HL-60 (cell line): ENCODE measurements around the gene ZNF697.

ENCODE experiments used
- CTCF ChIP-seq: IDR thresholded peaks from one replicate; pipeline ENCODE4 v1.5.1; 2011; ENCODE audit warnings: low read length, control low read depth, inconsistent platforms; ENCODE audit not compliant: insufficient read depth
- POLR2AphosphoS5 ChIP-seq: IDR thresholded peaks from 2 replicates; pipeline ENCODE4 v1.6.1; 2012; ENCODE audit warnings: low read depth
- REST ChIP-seq: IDR thresholded peaks from 2 replicates; pipeline ENCODE4 v1.6.1; 2012; ENCODE audit warnings: low read depth; ENCODE audit not compliant: insufficient replicate concordance

- TF ChIP-seq POLR2AphosphoS5 (no peak), CTCF (no peak), REST (no peak)
These were observed 26.4 kb downstream of the ZNF697 start for GRCh38 chr1:119621705-119622104.
